Measurements from ENCODE around the gene AP2A2.

AP2A2 gene

GRCh38 chr11:898540-899190 lies 27.0 kb upstream of the AP2A2 start:
- no peak for DNase-seq (ENCODE audit: low spot score)

DNA sequence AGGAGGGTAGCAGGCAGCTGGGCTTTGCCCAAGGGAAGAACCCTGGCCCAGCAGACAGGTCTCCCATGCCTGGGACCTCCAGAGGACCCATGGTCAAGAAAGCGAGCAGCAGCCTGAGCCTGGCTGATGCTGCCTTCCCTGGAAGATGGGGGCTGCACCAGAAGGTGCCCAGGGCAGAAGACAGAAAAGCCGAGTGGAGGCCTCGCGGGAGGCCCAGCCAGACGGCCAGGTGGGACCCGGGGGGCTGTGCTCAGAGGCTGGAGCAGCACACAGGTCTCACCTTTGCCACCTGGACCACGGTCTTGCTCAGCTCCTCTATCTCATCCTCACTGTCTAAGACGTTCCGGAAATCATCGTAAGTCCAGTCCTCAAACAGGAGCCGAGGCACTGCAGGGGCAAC lies 25.9 kb upstream of the AP2A2 start:
- DNase-seq (ENCODE audit: low spot score): no peak

- no peak for DNase-seq (ENCODE audit: low spot score)
Measured at GRCh38 chr11:900545-900944, 25.1 kb upstream of the AP2A2 start.

DNA sequence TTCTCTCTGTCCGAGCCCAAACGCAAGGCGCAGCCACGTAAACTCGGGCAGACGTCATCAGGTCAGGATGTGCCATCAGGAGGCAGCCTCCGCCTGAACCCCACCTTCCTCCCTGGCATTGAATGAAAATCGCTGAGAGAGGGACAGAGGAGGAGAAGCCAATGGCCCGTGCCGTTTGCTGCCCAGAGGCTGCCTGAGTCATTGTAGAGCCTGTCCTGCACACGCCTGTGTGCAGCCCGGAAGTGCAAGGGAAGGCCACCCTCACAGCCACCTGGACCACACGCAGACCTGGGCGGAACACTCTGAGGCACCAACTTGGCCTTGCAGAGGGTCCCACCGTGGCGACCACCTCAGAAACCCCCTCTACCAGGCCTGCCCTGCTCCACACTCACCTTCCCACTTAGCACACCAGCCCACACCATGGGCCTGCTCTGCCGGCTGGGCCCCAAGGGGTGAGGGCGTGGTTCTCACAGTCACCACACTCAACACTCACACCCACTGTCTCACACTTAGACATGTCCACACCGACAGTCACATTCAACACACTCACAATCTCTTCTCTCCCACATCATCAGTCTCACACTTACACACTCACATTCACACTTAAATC lies 24.1 kb upstream of the AP2A2 start:
- no peak for DNase-seq (ENCODE audit: low spot score)

- no peak for DNase-seq (ENCODE audit: low spot score)
Measured at GRCh38 chr11:904380-904779, 21.3 kb upstream of the AP2A2 start.

DNA sequence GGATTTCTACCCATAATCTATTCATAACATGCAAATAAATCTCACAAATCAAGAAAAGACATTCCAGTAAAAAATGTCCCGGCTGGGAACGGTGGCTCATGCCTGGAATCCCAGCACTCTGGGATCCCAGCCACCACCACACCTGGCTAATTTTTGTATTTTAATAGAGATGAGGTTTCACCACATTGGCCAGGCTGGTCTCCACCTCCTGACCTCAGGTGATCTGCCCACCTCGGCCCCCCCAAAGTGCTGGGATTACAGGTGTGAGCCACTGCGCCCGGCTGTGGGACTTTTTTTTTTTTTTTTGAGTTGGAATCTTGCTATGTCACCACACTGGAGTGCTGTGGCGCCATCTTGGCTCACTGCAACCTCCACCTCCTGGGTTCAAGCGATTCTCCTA lies 19.7 kb upstream of the AP2A2 start:
- no peak for DNase-seq (ENCODE audit: low spot score)

DNA sequence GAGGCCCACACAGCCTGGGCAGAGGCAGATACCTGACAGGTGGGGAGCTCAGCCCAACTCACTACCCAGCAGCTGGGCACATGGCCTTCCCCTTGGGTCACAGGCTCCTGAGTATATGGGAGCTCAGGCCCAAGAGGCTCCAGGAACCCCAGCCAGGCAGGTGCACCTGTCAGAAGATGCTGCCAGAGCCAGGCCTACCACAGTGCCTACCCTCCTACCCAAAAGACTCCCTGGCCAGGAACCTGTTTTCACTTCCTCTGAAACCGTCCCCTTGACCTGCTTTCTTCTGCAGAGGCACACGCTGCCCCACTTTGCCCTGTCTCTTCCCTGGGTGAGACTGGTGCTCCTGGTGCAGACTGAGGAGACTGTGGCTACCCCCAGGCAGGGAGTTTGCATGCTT lies 18.0 kb upstream of the AP2A2 start:
- no peak for DNase-seq (ENCODE audit: low spot score)

- DNase-seq (ENCODE audit: low spot score): no peak
Measured at GRCh38 chr11:908273-908672, 17.4 kb upstream of the AP2A2 start.

DNA sequence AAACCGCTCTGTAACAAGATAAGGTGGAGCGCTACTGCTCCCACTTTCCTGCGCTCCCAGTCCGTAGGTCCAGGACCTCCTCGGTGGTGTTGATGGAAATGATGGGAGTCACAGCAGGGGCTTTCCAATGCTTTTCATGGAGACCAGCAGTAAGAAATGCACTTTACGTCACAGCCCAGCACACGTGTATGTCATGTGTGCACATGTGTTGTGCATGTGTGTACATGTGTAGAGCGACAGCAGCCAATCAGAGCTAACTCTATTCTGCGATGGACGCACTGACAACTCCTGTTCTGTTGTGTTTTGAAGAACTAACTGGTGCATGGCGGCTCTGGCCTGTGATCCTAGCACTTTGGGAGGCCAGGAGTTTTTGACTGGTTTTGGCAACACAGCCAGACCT lies 16.3 kb upstream of the AP2A2 start:
- DNase-seq (ENCODE audit: low spot score): no peak

- peak; percentile 61 for DNase-seq (ENCODE audit: low spot score)
Measured at GRCh38 chr11:910044-910588, 15.6 kb upstream of the AP2A2 start.

GRCh38 chr11:910589-911030 lies 15.1 kb upstream of the AP2A2 start, which contains the start of gene CHID1:
CHID1 (minus strand) TSS chr11:910810; CDS start chr11:904816, 5,994 bp downstream.
- peak; percentile 97 for DNase-seq (ENCODE audit: low spot score)

DNA sequence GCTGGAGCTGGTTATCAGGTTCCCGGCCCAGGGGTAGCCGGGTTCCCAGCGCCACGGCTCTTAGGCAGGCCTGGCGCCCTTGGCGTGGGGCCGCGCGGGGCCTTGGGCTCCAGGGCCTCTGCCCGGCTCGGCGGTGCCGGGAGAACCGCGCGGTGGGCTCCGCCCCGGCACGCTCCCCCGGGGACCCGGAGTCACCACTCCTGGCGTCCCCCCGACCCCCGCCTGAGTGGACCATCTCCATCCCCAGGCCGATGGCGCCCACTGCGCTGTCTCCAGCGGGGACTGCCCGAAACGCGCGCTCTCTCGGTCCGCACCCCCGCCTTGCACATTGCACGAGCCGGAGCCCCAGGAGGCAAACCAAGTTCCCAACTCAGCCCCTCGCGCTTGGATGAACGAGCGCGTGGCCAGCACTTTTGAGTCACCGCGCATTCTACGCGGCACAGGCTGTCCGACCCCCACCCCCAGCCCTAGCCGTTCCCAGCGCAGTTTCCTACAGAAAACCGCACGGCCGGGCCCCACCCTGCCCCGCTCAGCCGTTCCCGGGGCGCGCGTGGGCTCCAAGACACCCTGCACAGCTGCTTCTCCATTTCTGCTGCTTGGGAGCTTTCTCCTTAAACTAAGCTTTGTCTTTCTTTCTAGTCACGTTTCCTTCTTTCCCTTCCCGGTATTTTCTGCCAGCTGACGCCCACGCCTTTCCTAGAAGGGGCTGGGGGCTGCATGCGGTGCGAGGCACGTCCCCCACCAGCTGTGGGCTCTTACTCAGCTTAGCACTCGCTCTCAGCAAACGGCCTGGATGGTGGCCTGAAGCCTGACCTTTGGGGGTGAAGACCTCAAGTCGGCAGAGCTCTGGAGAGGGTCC lies 14.4 kb upstream of the AP2A2 start:
- peak; percentile 78 for DNase-seq (ENCODE audit: low spot score)

GRCh38 chr11:911890-912219 lies 13.8 kb upstream of the AP2A2 start:
- no peak for DNase-seq (ENCODE audit: low spot score)

DNA sequence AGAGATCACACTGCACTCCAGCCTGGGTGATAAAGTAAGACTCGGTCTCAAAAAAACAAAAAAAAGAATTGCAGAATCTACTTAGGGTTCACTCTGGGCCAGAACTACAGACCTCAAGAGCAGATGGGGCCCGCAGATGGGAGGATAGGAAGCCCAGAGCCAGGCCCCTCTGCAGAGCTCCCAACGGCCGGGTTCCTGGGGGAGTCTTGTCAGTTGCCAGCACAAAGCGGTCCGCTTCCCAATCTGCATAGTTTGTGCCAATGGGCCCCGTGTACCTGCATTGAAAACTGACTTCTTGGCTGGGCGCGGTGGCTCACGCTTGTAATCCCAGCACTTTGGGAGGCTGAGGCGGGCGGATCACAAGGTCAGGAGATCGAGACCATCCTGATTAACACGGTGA lies 13.4 kb upstream of the AP2A2 start:
- DNase-seq (ENCODE audit: low spot score): no peak

DNA sequence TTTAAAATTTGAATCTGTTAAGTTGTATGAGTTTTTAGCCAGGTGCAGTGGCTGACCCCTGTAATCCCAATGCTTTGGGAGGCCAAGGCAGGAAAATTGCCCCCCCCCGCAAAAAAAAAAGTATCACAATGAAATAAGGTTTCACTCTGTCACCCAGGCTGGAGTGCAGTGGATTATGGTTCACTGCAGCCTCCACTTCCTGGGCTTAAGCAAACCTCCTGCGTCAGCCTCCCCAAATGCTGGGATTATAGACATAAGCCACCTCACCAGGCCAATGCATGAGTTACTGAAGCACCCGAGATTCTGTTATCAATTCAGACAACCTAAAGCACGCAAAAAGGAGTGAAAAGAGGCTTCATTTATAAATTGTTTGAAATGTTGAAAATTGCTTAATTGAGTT lies 12.6 kb upstream of the AP2A2 start:
- no peak for DNase-seq (ENCODE audit: low spot score)

- no peak for DNase-seq (ENCODE audit: low spot score)
Measured at GRCh38 chr11:914204-914603, 11.5 kb upstream of the AP2A2 start.

DNA sequence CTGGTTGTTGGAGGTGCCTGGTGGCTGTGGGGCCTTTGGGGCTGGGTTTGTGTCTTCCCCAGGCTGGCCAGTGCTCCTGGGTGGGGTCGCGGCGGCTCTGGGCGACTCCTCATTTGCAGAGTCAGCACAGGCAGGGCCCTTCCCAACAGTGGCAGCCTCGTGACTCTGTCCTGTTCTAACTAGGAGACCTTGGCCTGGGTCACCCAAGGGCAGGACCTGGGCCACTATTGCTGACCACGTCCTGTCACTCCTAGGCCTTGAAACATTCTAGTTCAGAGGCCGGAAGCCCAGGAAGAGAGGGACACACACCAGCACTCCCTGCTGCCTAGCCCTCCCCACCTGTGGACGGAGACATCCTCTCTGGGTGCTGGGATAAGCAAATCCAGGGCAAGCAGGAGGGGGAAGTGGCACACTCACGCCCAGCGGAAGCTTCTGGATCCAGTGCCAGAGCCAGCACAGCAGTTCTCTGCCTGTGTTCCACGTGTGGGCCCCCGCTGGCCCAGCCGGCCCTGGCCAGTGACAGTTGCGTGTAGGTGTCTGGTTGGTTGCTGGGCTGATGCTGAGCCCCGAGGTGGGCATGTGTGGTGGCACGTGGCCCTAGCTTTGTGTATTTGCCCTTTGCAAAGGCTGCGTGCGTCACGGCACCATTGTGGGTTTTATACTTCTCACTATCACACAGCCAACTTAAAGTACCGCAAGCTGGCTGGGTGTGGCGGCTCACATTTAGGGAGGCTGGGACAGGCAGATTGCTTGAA lies 10.7 kb upstream of the AP2A2 start:
- DNase-seq (ENCODE audit: low spot score): no peak

GRCh38 chr11:917426-917825 lies 8.2 kb upstream of the AP2A2 start:
- DNase-seq (ENCODE audit: low spot score): no peak

- DNase-seq (ENCODE audit: low spot score): no peak
Measured at GRCh38 chr11:921921-922678, 3.6 kb upstream of the AP2A2 start.

GRCh38 chr11:923691-924405 lies 1.8 kb upstream of the AP2A2 start:
- DNase-seq (ENCODE audit: low spot score): no peak
